ENCODE data around the gene LMO1.

Gene LMO1

GRCh38 chr11:8202516-8203413 lies 60.9 kb downstream of the LMO1 start:
- no peak for DNase-seq

GRCh38 chr11:8201644-8202365 lies 61.9 kb downstream of the LMO1 start:
- no peak for DNase-seq

- no peak for DNase-seq
Observed at GRCh38 chr11:8199676-8200075, 64.0 kb downstream of the LMO1 start.

GRCh38 chr11:8196749-8197148 lies 66.9 kb downstream of the LMO1 start:
- no peak for DNase-seq

DNA sequence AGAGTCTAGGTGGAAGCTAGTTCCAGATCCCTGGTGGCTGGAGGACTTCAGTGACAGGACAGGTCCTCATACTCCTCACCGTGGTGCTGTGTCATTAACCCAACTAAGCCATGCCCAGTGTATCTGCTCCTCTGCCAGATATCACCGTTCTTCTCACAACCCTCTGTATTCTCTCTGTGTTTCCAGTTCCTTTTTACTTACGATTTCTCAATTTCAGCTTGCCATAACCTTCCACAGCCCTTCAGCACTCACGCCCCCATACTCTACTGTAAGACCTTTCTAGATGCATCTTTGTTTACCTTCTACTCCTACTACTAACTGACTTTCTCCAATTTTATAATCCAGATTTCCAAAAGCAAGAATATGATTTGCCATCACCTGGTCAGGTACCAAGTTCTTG lies 68.7 kb downstream of the LMO1 start:
- no peak for DNase-seq

GRCh38 chr11:8192896-8193209 lies 70.8 kb downstream of the LMO1 start:
- DNase-seq = no peak

DNA sequence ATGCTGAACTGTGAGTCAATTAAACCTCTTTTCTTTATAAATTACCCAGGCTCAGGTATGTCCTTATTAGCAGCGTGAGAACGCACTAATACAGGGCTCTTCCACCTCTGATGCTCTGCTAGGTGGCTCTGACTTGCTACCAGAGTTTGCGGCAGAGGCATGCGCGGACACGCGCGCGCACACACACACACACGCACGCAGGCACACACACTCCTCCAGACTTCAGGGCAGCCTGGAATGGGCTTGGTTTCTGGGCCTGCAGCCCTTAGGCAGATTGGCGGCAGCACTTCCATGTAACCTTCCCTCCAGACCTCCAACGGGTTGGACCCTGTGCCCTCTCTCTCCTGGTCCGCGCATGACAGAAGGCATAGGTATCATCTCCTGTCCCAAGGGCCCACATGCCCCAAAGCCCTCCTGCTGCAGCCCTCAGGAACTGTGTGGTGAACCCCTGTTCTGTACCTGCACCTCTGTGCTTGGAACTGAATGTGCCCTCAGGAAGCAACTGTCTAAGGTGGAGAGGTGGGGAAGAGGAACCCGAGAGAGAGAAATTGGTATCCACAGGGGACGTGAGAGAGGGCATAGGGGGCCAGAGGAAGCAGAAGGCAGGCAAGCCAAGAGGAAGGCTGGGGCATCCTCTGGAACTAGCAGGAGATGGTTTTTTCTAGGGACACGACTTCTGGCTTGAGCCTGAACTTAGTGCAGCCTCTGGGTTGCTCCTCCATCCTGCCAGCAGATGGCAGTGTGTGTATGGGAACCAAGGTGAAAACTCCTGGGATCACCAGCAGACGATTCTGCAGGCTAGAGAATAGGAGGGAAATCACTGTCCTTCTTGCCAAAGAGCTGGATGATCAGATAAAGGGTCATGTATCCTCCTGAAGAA lies 71.4 kb downstream of the LMO1 start:
- DNase-seq = peak; percentile 54

DNA sequence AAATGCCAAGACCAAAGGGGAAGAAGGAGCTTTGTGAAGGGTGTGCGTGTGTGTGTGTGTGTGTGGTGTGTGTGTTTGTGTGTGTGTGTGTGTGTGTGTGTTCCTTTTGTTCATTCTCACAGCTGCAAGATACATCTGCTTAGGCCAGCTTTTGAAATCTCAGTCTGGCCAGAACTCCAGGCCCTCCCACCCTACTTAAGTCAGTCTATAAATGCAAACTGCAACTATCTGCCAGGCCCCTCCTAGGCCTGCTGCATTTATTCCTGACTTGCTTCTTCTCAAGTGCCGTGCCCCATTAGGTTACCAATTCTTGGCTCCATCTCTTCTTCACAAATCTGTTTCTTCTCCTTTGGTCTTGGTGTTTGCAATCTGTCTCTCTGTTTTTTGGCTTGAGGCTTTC lies 73.2 kb downstream of the LMO1 start:
- no peak for DNase-seq

DNA sequence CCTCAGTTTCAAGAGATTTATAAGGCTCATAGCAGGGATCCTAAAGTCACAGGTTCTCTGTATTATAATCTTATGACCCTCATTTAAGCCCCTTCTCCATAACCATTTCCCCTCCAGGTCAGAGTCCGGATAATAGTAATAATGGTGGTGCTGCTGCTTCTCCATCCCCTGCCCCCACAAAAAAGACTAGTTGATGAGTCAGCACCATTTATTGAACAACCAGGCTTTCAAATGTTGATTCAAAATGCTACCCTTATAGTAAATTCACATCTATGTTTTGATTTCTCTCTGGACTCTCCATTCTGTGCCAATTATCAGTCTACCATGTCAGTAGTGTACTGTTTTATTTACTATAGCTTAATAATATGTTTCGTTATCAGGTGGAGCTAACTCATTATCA lies 77.2 kb downstream of the LMO1 start:
- no peak for DNase-seq

DNA sequence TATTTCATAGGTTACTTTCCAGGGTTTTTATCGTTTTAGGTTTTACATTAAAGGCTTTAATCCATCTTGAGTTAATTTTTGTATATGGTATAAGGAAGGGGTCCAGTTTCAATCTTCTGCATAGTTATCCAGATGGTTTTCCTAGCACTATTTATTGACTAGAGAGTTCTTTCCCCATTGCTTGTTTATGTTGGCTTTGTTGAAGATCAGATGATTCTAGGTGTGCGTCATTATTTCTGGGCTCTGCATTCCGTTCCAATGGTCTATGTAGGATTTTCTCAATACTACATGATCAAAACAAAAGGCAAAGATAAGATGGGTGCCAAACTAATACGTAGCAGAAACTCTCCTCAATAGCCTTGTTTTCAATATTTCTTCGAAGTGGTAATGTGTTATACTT lies 80.6 kb downstream of the LMO1 start:
- no peak for DNase-seq

DNA sequence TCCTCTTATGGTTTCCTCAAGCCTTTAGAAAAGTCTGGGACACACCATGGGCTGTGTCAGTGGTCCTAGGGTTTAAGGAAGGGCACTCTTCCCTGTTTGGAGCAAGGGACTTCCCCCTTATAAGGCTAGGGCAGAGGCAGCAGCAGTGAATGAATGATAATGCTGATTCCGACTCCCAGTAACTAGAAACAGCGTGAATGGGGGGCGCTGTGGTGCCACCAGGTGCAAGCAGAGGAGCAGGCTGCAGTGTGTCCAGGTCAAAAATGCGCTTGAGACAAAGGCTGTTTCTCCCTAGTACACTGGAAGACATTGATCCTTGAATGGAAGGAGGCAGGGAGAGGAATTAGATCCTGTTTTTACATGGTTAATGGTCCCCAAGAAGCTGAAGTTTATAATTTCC lies 83.2 kb downstream of the LMO1 start:
- no peak for DNase-seq

DNA sequence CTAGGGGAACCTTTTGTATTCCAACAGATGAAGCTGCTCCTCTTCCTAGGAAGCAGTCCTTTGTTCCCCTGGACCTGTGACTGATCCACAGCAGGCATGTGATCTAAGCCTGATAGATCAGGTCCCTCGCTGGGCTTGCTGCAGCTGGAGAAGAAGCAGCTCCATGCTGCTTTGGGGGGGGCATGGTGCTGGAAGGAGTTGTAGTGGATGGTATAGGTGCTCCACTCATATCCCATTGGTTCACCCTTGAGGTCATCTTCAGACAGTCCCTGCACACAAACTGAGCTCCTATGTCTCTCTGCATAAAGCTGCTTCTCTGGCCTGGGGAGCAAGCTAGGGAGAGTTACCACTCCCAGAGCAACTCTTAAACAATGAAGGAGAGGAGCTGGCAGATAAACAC lies 85.4 kb downstream of the LMO1 start:
- DNase-seq = no peak

GRCh38 chr11:8177136-8177535 lies 86.5 kb downstream of the LMO1 start:
- no peak for DNase-seq

Data from activated CD4-positive, alpha-beta T cell treated with anti-CD3 and anti-CD28 coated beads, Interleukin-10, Interleukin-2, amounts not matched to agents 100 ng/mL and 50 ng/mL, durations not matched to agents 16 hours and 8 hours (primary cell).